CD14-positive monocyte (primary cell): ENCODE results near the gene UACA. TPM values are rescaled to one million over a fixed set of nuclear protein-coding genes. Genes with fewer than 3 reads are reported as not detected.

ENCODE experiments used
- DNase-seq, 3 donors: peaks; one replicate each; pipeline ENCODE4 v3.0.0-alpha.2; 2011 to 2022
- H2AFZ ChIP-seq: 2 replicates; pipeline ENCODE4 v1.6.0; 2012; ENCODE audit warnings: mild to moderate bottlenecking, low read depth, low read length, inconsistent platforms; ENCODE audit not compliant: insufficient read depth, poor library complexity, severe bottlenecking
- H3K27ac ChIP-seq, 2 donors: 1 replicate in 1 of 2; 2 replicates in 1 of 2; pipeline ENCODE4 v1.5.1; 2012 to 2013; ENCODE audit warnings: low read length in 2 of 2, control low read depth in 1 of 2, inconsistent platforms in 1 of 2, low read depth in 1 of 2, mild to moderate bottlenecking in 1 of 2
- H3K27me3 ChIP-seq, 2 donors: one replicate each; pipeline versions ENCODE4 v1.6.0 to v1.6.1; 2011 to 2013; ENCODE audit warnings: low read length in 2 of 2; ENCODE audit not compliant: control insufficient read depth in 2 of 2, insufficient read depth in 2 of 2
- H3K36me3 ChIP-seq, 2 donors: replicated peaks in 1 of 2; 1 replicate in 1 of 2; 2 replicates in 1 of 2; pipeline versions ENCODE4 v1.5.1 to v1.6.1; 2012 to 2013; ENCODE audit warnings: low read length in 2 of 2, control low read depth in 1 of 2, inconsistent platforms in 1 of 2, mild to moderate bottlenecking in 1 of 2; ENCODE audit not compliant: insufficient read depth in 2 of 2, control insufficient read depth in 1 of 2
- H3K4me1 ChIP-seq, 2 donors: 1 replicate in 1 of 2; 2 replicates in 1 of 2; pipeline versions ENCODE4 v1.5.1 to v1.6.1; 2012 to 2013; ENCODE audit warnings: low read length in 2 of 2, control low read depth in 1 of 2, inconsistent platforms in 1 of 2, mild to moderate bottlenecking in 1 of 2, moderate library complexity in 1 of 2; ENCODE audit not compliant: insufficient read depth in 2 of 2, control insufficient read depth in 1 of 2
- H3K4me2 ChIP-seq: replicated peaks from 2 replicates; pipeline ENCODE3; 2012; ENCODE audit warnings: low read length, moderate library complexity, mild to moderate bottlenecking; ENCODE audit not compliant: poor library complexity, severe bottlenecking; ENCODE audit errors: extremely low read depth
- H3K4me3 ChIP-seq, 3 experiments: fragments of 200-600 bp in 1 of 3; sonication (generic) in 1 of 3; replicated peaks in 1 of 3; 1 replicate in 2 of 3; 2 replicates in 1 of 3; pipeline ENCODE4 v1.5.1; 2011 to 2013; ENCODE audit warnings: low read length in 3 of 3, mild to moderate bottlenecking in 3 of 3, control low read depth in 2 of 3, low read depth in 2 of 3, inconsistent platforms in 1 of 3, moderate library complexity in 1 of 3
- H3K79me2 ChIP-seq: 2 replicates; pipeline ENCODE4 v1.6.0; 2012; ENCODE audit warnings: mild to moderate bottlenecking, control low read depth, inconsistent platforms, low read length, moderate library complexity; ENCODE audit not compliant: insufficient read depth
- H3K9ac ChIP-seq: 2 replicates; pipeline ENCODE4 v1.6.0; 2017; ENCODE audit warnings: low read length, mild to moderate bottlenecking; ENCODE audit not compliant: insufficient read depth, poor library complexity, severe bottlenecking
- H3K9me3 ChIP-seq, 2 donors: replicated peaks in 1 of 2; 1 replicate in 1 of 2; 2 replicates in 1 of 2; pipeline versions ENCODE4 v1.5.1 to v1.6.1; 2012 to 2013; ENCODE audit warnings: low read length in 2 of 2, control low read depth in 1 of 2; ENCODE audit not compliant: control insufficient read depth in 1 of 2, insufficient read depth in 1 of 2
- H4K20me1 ChIP-seq: 2 replicates; pipeline ENCODE4 v1.6.0; 2012; ENCODE audit warnings: mild to moderate bottlenecking, low read length, control low read depth, moderate library complexity; ENCODE audit not compliant: insufficient read depth
- H3K27ac Mint-ChIP-seq, 7 donors: one replicate each; pipeline ENCODE4 v1.8.0; 2020; ENCODE audit warnings: mild to moderate bottlenecking in 7 of 7, mixed read lengths in 7 of 7, moderate library complexity in 6 of 7, inconsistent platforms in 2 of 7
- H3K27me3 Mint-ChIP-seq, 3 donors: one replicate each; pipeline ENCODE4 v1.8.0; 2021 to 2022; ENCODE audit warnings: low read depth in 3 of 3, mild to moderate bottlenecking in 3 of 3, mixed read lengths in 3 of 3, moderate library complexity in 3 of 3, inconsistent platforms in 1 of 3
- H3K36me3 Mint-ChIP-seq, 2 donors: one replicate each; pipeline ENCODE4 v1.8.0; 2020; ENCODE audit warnings: mixed read lengths in 2 of 2, inconsistent platforms in 1 of 2, mild to moderate bottlenecking in 1 of 2
- H3K4me1 Mint-ChIP-seq: one replicate; pipeline ENCODE4 v1.8.0; 2020; ENCODE audit warnings: mild to moderate bottlenecking, mixed read lengths
- H3K4me3 Mint-ChIP-seq, 2 donors: one replicate each; pipeline ENCODE4 v1.8.0; 2020; ENCODE audit warnings: mild to moderate bottlenecking in 2 of 2, mixed read lengths in 2 of 2, moderate library complexity in 1 of 2
- H3K9me3 Mint-ChIP-seq, 7 donors: one replicate each; pipeline ENCODE4 v1.8.0; 2020 to 2022; ENCODE audit warnings: mixed read lengths in 7 of 7, mild to moderate bottlenecking in 6 of 7, moderate library complexity in 6 of 7, inconsistent platforms in 2 of 7
- CTCF ChIP-seq: fragments of 200-600 bp; IDR thresholded peaks from one replicate; pipeline ENCODE4 v1.8.0; 2022; ENCODE audit warnings: antibody characterized with exemption, mild to moderate bottlenecking
- WGBS: methylation state at CpG from one replicate; pipeline ENCODE4 v1.1.5; 2013; ENCODE audit warnings: missing lambda C conversion rate; ENCODE audit not compliant: insufficient coverage; 5-methylcytosine and 5-hydroxymethylcytosine counted together
- intact Hi-C, 2 donors: fragments of 100-400 bp; cut with micrococcal nuclease; formaldehyde crosslinking; loops; one replicate each; pipeline versions ENCODE4 v1.15.0 to v1.15.1; 2023
- polyA plus RNA-seq, 3 donors: library from polyadenylated mRNA; depleted of rRNA in 1 of 3; unstranded in 2 of 3; stranded (reverse) in 1 of 3; fragments of 300-500 nt in 2 of 3; fragments of >200 nt in 1 of 3; fragmentation: Illumina TruSeq in 2 of 3; gene quantifications; 1 replicate in 2 of 3; 2 replicates in 1 of 3; pipeline ENCODE4 v1.2.3, GENCODE V29; 2012 to 2021

The UACA gene
- polyA plus RNA-seq, 3 donors = 1.7 to 3.1 (median 2.4) TPM

GRCh38 chr15:70712271-70712670 is 51.1 kb downstream of the UACA start:
- Histone ChIP-seq H3K27ac (no peak overlapping the region), H3K9ac (no peak overlapping the region), H2AFZ (no peak overlapping the region), H3K4me3 (no peak overlapping the region), H3K4me2 (no peak overlapping the region), H3K27me3 (peaks cover 8 to 24% of the 10 kb centered on the region in 2 donors), H3K4me1 (no peaks in the 10 kb centered on the region), H3K79me2 (no peaks in the 10 kb centered on the region), H4K20me1 (no peaks in the 10 kb centered on the region), H3K9me3 (no peaks in the 10 kb centered on the region), H3K36me3 (no peaks in the 10 kb centered on the region)
- Mint-ChIP-seq H3K9me3 (peaks cover 0 to 3% (median 2%) of the 10 kb centered on the region in 7 donors), H3K27ac (no peak overlapping the region), H3K36me3 (no peaks in the 10 kb centered on the region), H3K27me3 (peaks cover 14 to 35% (median 16%) of the 10 kb centered on the region in 3 donors), H3K4me3 (peak overlapping the region in 1 of 2 donors; percentile 24), H3K4me1 (peaks cover 5% of the 10 kb centered on the region)
- TF ChIP-seq CTCF = no peak
- DNase-seq = no peak
- WGBS = 19% methylated on average over 2 of the region's 3 CpGs
- intact Hi-C loops = no loop called here

- H3K79me2 ChIP-seq = no peaks in the 10 kb centered on the region
- Mint-ChIP-seq H3K27ac (no peak overlapping the region), H3K27me3 (peaks cover 16 to 42% (median 18%) of the 10 kb centered on the region in 3 donors), H3K9me3 (peaks cover 0 to 3% (median 1%) of the 10 kb centered on the region in 7 donors), H3K36me3 (no peaks in the 10 kb centered on the region), H3K4me1 (peaks cover 5% of the 10 kb centered on the region), H3K4me3 (no peak overlapping the region)
- no peak overlapping the region for H3K27ac ChIP-seq
- H3K9me3 ChIP-seq = no peaks in the 10 kb centered on the region
- peaks cover 8 to 31% of the 10 kb centered on the region in 2 donors for H3K27me3 ChIP-seq
- WGBS = 100% methylated on average over 5 of the region's 5 CpGs
- DNase-seq = no peak
- H2AFZ ChIP-seq = no peak overlapping the region
- H3K4me2 ChIP-seq = no peak overlapping the region
- no peaks in the 10 kb centered on the region for H3K36me3 ChIP-seq
- intact Hi-C loops = no loop called here
- H3K4me1 ChIP-seq = no peaks in the 10 kb centered on the region
- TF ChIP-seq CTCF = no peak
- H4K20me1 ChIP-seq = no peaks in the 10 kb centered on the region
- no peak overlapping the region for H3K9ac ChIP-seq
- no peak overlapping the region for H3K4me3 ChIP-seq
Measured at GRCh38 chr15:70710714-70711113, 52.6 kb downstream of the UACA start.
